C4-2B (cell line): ENCODE data around the gene METTL23.

Experiments
- H3K27ac ChIP-seq: fragments of 450-650 bp; 2 replicates; pipeline ENCODE4 v1.5.1; 2017
- ZFX ChIP-seq: fragments of 450-650 bp; IDR thresholded peaks from 2 replicates; pipeline ENCODE4 v1.6.1; 2017
- TF ChIP-seq, protein P1 (sequence below): fragments of 450-650 bp; conservative IDR thresholded peaks from 2 replicates; pipeline ENCODE4 v1.5.1; 2017; ENCODE audit warnings: mild to moderate bottlenecking

Gene METTL23

DNA sequence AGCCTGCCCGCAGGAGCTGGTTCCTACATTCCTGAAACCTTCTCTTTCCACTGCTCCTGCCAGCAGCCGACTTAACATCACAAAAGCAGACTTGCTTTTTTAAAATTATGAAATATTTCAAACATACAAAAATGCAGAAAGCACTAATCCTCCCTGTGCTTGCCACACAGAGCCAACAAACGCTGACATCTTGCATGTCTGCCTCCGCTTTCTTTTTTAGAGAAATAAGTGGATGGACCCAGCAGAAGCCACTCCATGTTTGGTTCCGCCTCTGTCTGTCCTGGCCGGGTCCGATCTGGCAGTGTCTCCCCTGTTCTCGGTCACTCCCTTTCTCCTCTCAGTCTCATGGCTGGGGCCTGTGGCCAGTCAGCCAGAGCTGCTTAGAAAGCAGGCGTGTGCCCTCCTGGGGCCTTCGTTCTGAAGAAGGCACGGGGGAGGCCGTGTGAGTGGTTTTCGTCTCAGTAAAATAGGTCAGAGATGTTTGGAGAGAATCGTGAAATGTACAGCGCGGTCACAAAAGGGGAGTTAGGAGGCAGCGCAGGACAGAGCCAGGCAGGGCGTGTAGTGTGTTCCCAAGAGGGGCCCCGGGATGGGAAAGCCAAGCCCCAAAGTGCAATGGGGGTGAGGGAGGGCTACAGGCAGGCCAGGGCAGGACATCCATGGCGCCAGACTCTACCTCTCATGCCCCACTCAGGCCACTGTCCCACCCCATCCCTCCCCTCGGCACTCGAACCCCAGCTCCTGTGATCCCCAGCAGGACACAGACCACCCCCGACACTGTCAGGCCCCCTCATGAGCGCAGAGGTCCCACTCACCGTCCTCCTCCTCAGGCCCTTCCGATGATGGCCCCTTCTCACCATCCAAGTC is 39.1 kb upstream of the METTL23 start:
- H3K27ac ChIP-seq, result no peak overlapping the region

DNA sequence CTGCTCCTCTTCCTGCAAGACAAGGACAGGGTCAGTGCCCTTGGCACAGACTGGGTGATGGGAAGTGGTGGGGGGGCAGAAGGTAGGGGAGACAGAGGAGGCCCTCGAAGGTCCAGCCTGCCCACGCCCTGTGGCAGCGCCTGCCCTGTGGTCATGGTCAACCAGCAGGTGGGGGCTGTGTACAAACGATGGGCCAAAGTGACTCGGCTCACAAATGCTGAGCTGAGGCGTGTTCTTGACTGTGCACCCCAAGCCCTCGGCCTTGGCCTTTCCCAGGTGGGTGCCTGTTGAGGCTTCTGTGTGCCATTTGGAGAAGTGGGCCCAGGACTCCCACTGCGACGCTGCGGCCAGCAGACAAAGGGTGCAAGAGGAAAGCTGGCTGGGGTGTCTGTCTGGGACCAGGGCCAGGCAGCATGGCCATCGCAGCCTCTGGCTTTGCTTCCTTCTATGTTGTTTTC is 38.4 kb upstream of the METTL23 start:
- H3K27ac ChIP-seq, result no peak overlapping the region
- TF ChIP-seq, protein P1, sequence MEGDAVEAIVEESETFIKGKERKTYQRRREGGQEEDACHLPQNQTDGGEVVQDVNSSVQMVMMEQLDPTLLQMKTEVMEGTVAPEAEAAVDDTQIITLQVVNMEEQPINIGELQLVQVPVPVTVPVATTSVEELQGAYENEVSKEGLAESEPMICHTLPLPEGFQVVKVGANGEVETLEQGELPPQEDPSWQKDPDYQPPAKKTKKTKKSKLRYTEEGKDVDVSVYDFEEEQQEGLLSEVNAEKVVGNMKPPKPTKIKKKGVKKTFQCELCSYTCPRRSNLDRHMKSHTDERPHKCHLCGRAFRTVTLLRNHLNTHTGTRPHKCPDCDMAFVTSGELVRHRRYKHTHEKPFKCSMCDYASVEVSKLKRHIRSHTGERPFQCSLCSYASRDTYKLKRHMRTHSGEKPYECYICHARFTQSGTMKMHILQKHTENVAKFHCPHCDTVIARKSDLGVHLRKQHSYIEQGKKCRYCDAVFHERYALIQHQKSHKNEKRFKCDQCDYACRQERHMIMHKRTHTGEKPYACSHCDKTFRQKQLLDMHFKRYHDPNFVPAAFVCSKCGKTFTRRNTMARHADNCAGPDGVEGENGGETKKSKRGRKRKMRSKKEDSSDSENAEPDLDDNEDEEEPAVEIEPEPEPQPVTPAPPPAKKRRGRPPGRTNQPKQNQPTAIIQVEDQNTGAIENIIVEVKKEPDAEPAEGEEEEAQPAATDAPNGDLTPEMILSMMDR, result no peak
- no peak for TF ChIP-seq ZFX

More for the DNA sequence above, 39.1 kb upstream of the METTL23 start:
- TF ChIP-seq, protein P1, result no peak
- TF ChIP-seq ZFX, result no peak

DNA sequence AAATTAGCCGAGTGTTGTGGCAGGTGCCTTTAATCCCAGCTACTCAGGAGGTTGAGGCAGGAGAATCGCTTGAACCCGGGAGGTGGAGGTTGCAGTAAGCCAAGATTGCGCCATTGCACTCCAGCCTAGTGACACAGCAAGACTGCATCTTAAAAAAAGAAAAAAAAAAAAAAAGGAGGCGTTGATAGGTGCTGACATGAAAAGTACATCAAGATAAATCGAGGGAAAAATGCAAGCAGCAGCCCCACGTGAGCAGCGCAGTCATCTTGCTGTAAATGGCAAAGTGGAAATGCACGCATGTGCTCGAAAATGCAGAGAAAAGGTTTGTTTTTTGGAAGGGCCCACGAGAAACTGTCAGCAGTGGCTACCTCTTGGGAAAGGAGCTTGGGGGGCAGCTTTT is 36.8 kb upstream of the METTL23 start:
- H3K27ac ChIP-seq, result no peak overlapping the region
- TF ChIP-seq, protein P1, result no peak
- no peak for TF ChIP-seq ZFX

DNA sequence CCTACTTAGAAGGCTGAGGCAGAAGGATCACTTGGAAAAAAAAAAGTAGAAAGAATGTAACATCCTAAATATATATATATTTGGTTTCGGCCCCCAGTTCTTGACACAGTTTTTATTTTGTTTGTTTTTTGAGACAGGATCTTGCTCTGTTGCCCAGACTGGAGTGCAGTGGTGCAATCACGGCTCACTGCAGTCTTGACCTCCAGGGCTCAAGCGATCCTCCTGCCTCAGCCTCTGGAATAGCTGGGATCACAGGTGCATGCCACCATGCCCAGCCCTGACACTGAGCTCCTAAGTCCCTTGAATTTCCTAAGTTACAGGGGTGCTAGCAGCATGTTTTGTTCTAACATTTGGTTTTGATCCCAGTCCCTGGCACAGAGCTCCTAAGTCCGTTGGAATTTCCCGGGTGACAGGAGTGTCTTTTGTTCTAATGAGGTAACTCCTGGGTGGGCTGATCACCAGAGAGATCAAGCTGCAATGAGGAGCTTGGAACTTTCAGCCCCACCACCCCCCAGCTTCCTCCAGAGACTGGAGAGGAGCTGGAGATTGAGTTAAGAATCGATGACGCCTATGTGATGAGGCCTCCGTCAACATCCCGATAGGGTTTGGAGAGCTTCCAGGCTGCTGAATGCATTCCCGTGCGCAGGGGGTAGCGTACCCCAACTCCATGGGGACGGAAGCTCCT is 35.9 kb upstream of the METTL23 start:
- TF ChIP-seq ZFX, result no peak
- TF ChIP-seq, protein P1, result no peak
- H3K27ac ChIP-seq, result no peak overlapping the region

DNA sequence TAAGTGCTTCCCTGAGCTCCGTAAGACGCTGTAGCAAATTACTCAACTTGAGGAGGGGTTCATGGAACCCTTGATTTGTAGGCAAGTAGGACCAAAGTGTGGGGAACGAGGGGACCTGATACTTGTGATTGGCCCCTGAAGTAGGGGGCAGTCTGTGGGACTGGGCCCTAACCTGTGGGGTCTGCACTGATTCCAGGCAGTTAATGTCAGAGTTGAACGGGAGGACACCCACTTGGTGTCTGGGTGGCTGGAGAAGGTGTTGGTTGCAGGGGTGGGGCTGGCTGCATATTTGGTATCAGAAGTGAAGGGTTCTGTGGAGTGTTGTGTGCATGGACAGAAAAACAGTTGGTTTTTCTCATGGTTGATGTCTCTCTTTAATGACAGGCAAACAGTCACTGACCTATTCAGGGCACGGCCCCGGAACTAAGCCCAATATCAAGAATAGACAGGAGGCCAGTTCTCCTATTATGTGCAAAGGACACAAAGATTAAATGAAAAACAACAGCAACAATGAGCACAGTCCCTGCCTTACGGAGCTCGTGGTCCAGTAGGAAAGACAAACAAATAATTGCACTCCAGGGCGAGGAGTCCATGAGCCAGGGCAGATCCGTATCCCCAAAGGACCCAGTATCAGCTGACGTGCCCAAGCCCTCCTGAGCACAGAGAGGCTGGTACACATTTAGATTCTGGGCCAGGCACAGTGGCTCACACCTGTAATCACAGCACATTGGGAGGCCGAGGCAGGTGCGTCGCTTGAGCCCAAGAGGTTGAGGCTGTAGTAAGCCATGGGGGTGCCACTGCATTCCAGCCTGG is 35.1 kb upstream of the METTL23 start:
- TF ChIP-seq, protein P1, result no peak
- TF ChIP-seq ZFX, result no peak
- H3K27ac ChIP-seq, result no peak overlapping the region

DNA sequence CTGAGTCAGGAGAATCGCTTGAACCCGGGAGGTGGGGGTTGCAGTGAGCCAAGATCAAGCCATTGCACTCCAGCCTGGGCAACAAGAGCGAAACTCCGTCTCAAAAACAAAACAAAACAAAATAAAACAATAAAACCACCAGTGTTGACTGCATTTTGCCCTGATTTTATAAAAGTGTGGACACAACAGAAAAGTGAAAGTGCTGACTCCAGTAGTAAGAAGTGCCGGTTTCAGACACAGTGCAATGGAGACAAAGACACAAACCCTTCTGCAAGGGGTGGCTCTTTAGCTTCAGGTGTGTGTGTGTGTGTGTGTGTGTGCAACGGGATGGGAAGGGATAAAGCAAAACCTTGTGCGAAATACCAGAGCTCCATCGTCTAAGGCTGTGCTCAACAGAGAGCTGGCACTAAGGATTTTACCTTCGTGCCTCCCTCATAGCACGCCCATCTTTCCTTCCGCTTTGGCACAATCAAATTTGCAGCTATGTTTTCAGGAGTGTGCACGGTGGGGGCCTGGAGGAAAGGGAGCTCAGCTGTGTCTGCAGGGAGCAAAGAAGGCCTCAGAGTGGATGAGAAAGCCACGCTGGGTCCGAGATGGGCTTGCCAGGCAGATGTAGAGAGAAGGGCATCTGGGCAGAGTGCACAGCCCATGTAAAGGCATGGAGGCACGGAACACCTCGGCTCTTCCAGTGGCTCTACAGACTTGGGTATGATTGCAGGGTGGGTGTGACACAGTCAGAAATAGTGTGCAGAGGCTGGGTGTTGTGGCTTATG is 31.4 kb upstream of the METTL23 start:
- TF ChIP-seq ZFX, result no peak
- TF ChIP-seq, protein P1, result no peak
- H3K27ac ChIP-seq, result no peak overlapping the region
